NCI-H2029 (cell line): Measurements from ENCODE around the gene SMIM27.
"Not testable (repeated sequence)": the region's sequence is repeated elsewhere in the genome, so short reads cannot be mapped to it uniquely, and the experiment has no call there.

ENCODE experiments used
- DNase-seq: peaks from one replicate; lab custom pipeline; 2025; lab: John Stamatoyannopoulos, UW

SMIM27 gene

GRCh38 chr9:32599021-32599420 is 46.9 kb downstream of the SMIM27 start:
- DNase-seq: not testable (repeated sequence)
